ENCODE measurements around the gene TEX264.

TEX264 gene

GRCh38 chr3:51705276-51706020 is 34.4 kb downstream of the TEX264 start:
- no peak for TF ChIP-seq CTCF (IDR thresholded peaks at IDR 0.05; ENCODE audit: low read depth, low read length)
- DNase-seq (ENCODE audit: extremely low read depth, low read depth) = no peak

- no peak for DNase-seq (ENCODE audit: extremely low read depth, low read depth)
- no peak for TF ChIP-seq CTCF (IDR thresholded peaks at IDR 0.05; ENCODE audit: low read depth, low read length)
Measured at GRCh38 chr3:51706021-51706485, 35.0 kb downstream of the TEX264 start.

GRCh38 chr3:51706788-51707731 is 36.0 kb downstream of the TEX264 start, which contains the start of gene GRM2:
Gene GRM2, plus strand, starts transcription at chr3:51707068. Its CDS starts 1,916 bp downstream, at chr3:51708984.
- no peak for TF ChIP-seq CTCF (IDR thresholded peaks at IDR 0.05; ENCODE audit: low read depth, low read length)
- DNase-seq (ENCODE audit: extremely low read depth, low read depth) = peak; percentile 52

GRCh38 chr3:51708216-51708845 is 37.3 kb downstream of the TEX264 start:
- TF ChIP-seq CTCF (IDR thresholded peaks at IDR 0.05; ENCODE audit: low read depth, low read length) = no peak

GRCh38 chr3:51709004-51709420 is 38.0 kb downstream of the TEX264 start:
- TF ChIP-seq CTCF (IDR thresholded peaks at IDR 0.05; ENCODE audit: low read depth, low read length) = no peak
- DNase-seq (ENCODE audit: extremely low read depth, low read depth) = no peak

More at GRCh38 chr3:51708216-51708845, 37.3 kb downstream of the TEX264 start:
- DNase-seq (ENCODE audit: extremely low read depth, low read depth) = no peak

GRCh38 chr3:51709675-51710074 is 38.6 kb downstream of the TEX264 start:
- TF ChIP-seq CTCF (IDR thresholded peaks at IDR 0.05; ENCODE audit: low read depth, low read length) = no peak
- no peak for DNase-seq (ENCODE audit: extremely low read depth, low read depth)
